ENCODE measurements around the gene GUCY2D. TPM values are rescaled to one million over a fixed set of nuclear protein-coding genes. Genes with fewer than 3 reads are reported as not detected.
A peak's percentile ranks its signal among the peaks of the same experiment; 100 is the strongest.

GUCY2D gene
- total RNA-seq, 1 donor from 2014 or later, result not detected

- DNase-seq (ENCODE audit: low read depth), result no peak
- Histone ChIP-seq H3K27me3 (ENCODE audit: control insufficient read depth, insufficient read depth, low read length) (no peaks in the 10 kb centered on the region), H3K36me3 (ENCODE audit: control insufficient read depth, insufficient read depth, low read length) (no peaks in the 10 kb centered on the region), H3K4me3 (ENCODE audit: low read depth, low read length) (no peak overlapping the region)
- TF ChIP-seq CTCF (IDR thresholded peaks at IDR 0.05; ENCODE audit: insufficient read depth, low read length, poor library complexity, severe bottlenecking), result no peak
These were observed 25.4 kb upstream of the GUCY2D start for GRCh38 chr17:7977039-7977438.

GRCh38 chr17:7977805-7978204 lies 24.6 kb upstream of the GUCY2D start:
- no peak for DNase-seq (ENCODE audit: low read depth)
- TF ChIP-seq CTCF (IDR thresholded peaks at IDR 0.05; ENCODE audit: insufficient read depth, low read length, poor library complexity, severe bottlenecking), result no peak
- H3K27me3 ChIP-seq (ENCODE audit: control insufficient read depth, insufficient read depth, low read length), result no peaks in the 10 kb centered on the region
- no peak overlapping the region for H3K4me3 ChIP-seq (ENCODE audit: low read depth, low read length)
- H3K36me3 ChIP-seq (ENCODE audit: control insufficient read depth, insufficient read depth, low read length), result no peaks in the 10 kb centered on the region

- no peak for DNase-seq (ENCODE audit: low read depth)
- Histone ChIP-seq H3K4me3 (ENCODE audit: low read depth, low read length) (no peak overlapping the region), H3K36me3 (ENCODE audit: control insufficient read depth, insufficient read depth, low read length) (no peaks in the 10 kb centered on the region), H3K27me3 (ENCODE audit: control insufficient read depth, insufficient read depth, low read length) (peaks cover 3% of the 10 kb centered on the region)
- no peak for TF ChIP-seq CTCF (IDR thresholded peaks at IDR 0.05; ENCODE audit: insufficient read depth, low read length, poor library complexity, severe bottlenecking)
These were observed 20.2 kb upstream of the GUCY2D start for GRCh38 chr17:7982173-7982572.

GRCh38 chr17:7982666-7983065 lies 19.7 kb upstream of the GUCY2D start:
- no peak for DNase-seq (ENCODE audit: low read depth)
- Histone ChIP-seq H3K27me3 (ENCODE audit: control insufficient read depth, insufficient read depth, low read length) (peaks cover 3% of the 10 kb centered on the region), H3K36me3 (ENCODE audit: control insufficient read depth, insufficient read depth, low read length) (no peaks in the 10 kb centered on the region), H3K4me3 (ENCODE audit: low read depth, low read length) (no peak overlapping the region)
- peak; percentile 21 for TF ChIP-seq CTCF (IDR thresholded peaks at IDR 0.05; ENCODE audit: insufficient read depth, low read length, poor library complexity, severe bottlenecking)

- no peak for DNase-seq (ENCODE audit: low read depth)
- no peaks in the 10 kb centered on the region for H3K36me3 ChIP-seq (ENCODE audit: control insufficient read depth, insufficient read depth, low read length)
- TF ChIP-seq CTCF (IDR thresholded peaks at IDR 0.05; ENCODE audit: insufficient read depth, low read length, poor library complexity, severe bottlenecking), result no peak
- H3K4me3 ChIP-seq (ENCODE audit: low read depth, low read length), result no peak overlapping the region
- H3K27me3 ChIP-seq (ENCODE audit: control insufficient read depth, insufficient read depth, low read length), result peaks cover 3% of the 10 kb centered on the region
These were observed 17.5 kb upstream of the GUCY2D start for GRCh38 chr17:7984904-7985303.

- no peak overlapping the region for H3K4me3 ChIP-seq (ENCODE audit: low read depth, low read length)
- TF ChIP-seq CTCF (IDR thresholded peaks at IDR 0.05; ENCODE audit: insufficient read depth, low read length, poor library complexity, severe bottlenecking), result no peak
- no peak for DNase-seq (ENCODE audit: low read depth)
- H3K27me3 ChIP-seq (ENCODE audit: control insufficient read depth, insufficient read depth, low read length), result peaks cover 3% of the 10 kb centered on the region
- no peaks in the 10 kb centered on the region for H3K36me3 ChIP-seq (ENCODE audit: control insufficient read depth, insufficient read depth, low read length)
These were observed 15.1 kb upstream of the GUCY2D start for GRCh38 chr17:7987112-7987893.

Data from kidney epithelial cell (primary cell).